BE2C (cell line): Measurements from ENCODE around the gene PSPC1.

ENCODE experiments used
- DNase-seq: peaks from one replicate; pipeline ENCODE4 v3.0.0-alpha.2; 2020
- H3K27me3 ChIP-seq: fragments of 250-450 bp; sonication (Bioruptor Pico); 2 replicates; pipeline ENCODE4 v1.5.1; 2020; ENCODE audit warnings: mild to moderate bottlenecking
- H3K36me3 ChIP-seq: fragments of 250-450 bp; sonication (Bioruptor Pico); 2 replicates; pipeline ENCODE4 v1.5.1; 2020; ENCODE audit warnings: mild to moderate bottlenecking
- H3K4me1 ChIP-seq: fragments of 250-450 bp; sonication (Bioruptor Pico); 2 replicates; pipeline ENCODE4 v1.5.1; 2020
- H3K4me3 ChIP-seq: 2 replicates; pipeline ENCODE4 v1.5.1; 2011; ENCODE audit warnings: low read depth, low read length
- H3K9me3 ChIP-seq: fragments of 250-450 bp; sonication (Bioruptor Pico); 2 replicates; pipeline ENCODE4 v1.5.1; 2020
- CTCF ChIP-seq: IDR thresholded peaks from 2 replicates; pipeline ENCODE4 v1.5.1; 2012; ENCODE audit warnings: mild to moderate bottlenecking, low read depth, low read length

Gene PSPC1

GRCh38 chr13:19810996-19811881 lies 28.5 kb upstream of the PSPC1 start:
- H3K4me1 ChIP-seq: no peaks in the 10 kb centered on the region
- no peaks in the 10 kb centered on the region for H3K27me3 ChIP-seq
- no peak for DNase-seq
- H3K4me3 ChIP-seq: no peak overlapping the region
- no peak for TF ChIP-seq CTCF
- no peaks in the 10 kb centered on the region for H3K9me3 ChIP-seq
- no peaks in the 10 kb centered on the region for H3K36me3 ChIP-seq

- Histone ChIP-seq H3K4me1 (no peaks in the 10 kb centered on the region), H3K36me3 (no peaks in the 10 kb centered on the region), H3K27me3 (no peaks in the 10 kb centered on the region), H3K9me3 (no peaks in the 10 kb centered on the region), H3K4me3 (no peak overlapping the region)
- no peak for DNase-seq
- TF ChIP-seq CTCF: no peak
Measured at GRCh38 chr13:19810151-19810550, 27.4 kb upstream of the PSPC1 start.

GRCh38 chr13:19805765-19806164 lies 23.0 kb upstream of the PSPC1 start:
- no peak for DNase-seq
- no peaks in the 10 kb centered on the region for H3K9me3 ChIP-seq
- H3K4me1 ChIP-seq: no peaks in the 10 kb centered on the region
- TF ChIP-seq CTCF: no peak
- H3K36me3 ChIP-seq: no peaks in the 10 kb centered on the region
- H3K27me3 ChIP-seq: no peaks in the 10 kb centered on the region
- H3K4me3 ChIP-seq: no peak overlapping the region

GRCh38 chr13:19795956-19796355 lies 13.2 kb upstream of the PSPC1 start:
- no peak for TF ChIP-seq CTCF
- DNase-seq: no peak

GRCh38 chr13:19794631-19795030 lies 11.9 kb upstream of the PSPC1 start:
- Histone ChIP-seq H3K27me3 (no peaks in the 10 kb centered on the region), H3K9me3 (no peaks in the 10 kb centered on the region), H3K36me3 (no peaks in the 10 kb centered on the region), H3K4me3 (no peak overlapping the region), H3K4me1 (no peaks in the 10 kb centered on the region)
- DNase-seq: no peak
- no peak for TF ChIP-seq CTCF

More at GRCh38 chr13:19795956-19796355, 13.2 kb upstream of the PSPC1 start:
- Histone ChIP-seq H3K4me3 (no peak overlapping the region), H3K9me3 (no peaks in the 10 kb centered on the region), H3K27me3 (no peaks in the 10 kb centered on the region), H3K4me1 (no peaks in the 10 kb centered on the region), H3K36me3 (no peaks in the 10 kb centered on the region)

GRCh38 chr13:19791953-19792537 lies 9.3 kb upstream of the PSPC1 start:
- TF ChIP-seq CTCF: no peak
- no peaks in the 10 kb centered on the region for H3K27me3 ChIP-seq
- no peaks in the 10 kb centered on the region for H3K9me3 ChIP-seq
- no peak overlapping the region for H3K4me3 ChIP-seq
- H3K4me1 ChIP-seq: no peaks in the 10 kb centered on the region
- DNase-seq: no peak
- H3K36me3 ChIP-seq: no peaks in the 10 kb centered on the region
